ENCODE data around the gene RAPGEF3.

Gene RAPGEF3, protein sequence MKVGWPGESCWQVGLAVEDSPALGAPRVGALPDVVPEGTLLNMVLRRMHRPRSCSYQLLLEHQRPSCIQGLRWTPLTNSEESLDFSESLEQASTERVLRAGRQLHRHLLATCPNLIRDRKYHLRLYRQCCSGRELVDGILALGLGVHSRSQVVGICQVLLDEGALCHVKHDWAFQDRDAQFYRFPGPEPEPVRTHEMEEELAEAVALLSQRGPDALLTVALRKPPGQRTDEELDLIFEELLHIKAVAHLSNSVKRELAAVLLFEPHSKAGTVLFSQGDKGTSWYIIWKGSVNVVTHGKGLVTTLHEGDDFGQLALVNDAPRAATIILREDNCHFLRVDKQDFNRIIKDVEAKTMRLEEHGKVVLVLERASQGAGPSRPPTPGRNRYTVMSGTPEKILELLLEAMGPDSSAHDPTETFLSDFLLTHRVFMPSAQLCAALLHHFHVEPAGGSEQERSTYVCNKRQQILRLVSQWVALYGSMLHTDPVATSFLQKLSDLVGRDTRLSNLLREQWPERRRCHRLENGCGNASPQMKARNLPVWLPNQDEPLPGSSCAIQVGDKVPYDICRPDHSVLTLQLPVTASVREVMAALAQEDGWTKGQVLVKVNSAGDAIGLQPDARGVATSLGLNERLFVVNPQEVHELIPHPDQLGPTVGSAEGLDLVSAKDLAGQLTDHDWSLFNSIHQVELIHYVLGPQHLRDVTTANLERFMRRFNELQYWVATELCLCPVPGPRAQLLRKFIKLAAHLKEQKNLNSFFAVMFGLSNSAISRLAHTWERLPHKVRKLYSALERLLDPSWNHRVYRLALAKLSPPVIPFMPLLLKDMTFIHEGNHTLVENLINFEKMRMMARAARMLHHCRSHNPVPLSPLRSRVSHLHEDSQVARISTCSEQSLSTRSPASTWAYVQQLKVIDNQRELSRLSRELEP

DNA sequence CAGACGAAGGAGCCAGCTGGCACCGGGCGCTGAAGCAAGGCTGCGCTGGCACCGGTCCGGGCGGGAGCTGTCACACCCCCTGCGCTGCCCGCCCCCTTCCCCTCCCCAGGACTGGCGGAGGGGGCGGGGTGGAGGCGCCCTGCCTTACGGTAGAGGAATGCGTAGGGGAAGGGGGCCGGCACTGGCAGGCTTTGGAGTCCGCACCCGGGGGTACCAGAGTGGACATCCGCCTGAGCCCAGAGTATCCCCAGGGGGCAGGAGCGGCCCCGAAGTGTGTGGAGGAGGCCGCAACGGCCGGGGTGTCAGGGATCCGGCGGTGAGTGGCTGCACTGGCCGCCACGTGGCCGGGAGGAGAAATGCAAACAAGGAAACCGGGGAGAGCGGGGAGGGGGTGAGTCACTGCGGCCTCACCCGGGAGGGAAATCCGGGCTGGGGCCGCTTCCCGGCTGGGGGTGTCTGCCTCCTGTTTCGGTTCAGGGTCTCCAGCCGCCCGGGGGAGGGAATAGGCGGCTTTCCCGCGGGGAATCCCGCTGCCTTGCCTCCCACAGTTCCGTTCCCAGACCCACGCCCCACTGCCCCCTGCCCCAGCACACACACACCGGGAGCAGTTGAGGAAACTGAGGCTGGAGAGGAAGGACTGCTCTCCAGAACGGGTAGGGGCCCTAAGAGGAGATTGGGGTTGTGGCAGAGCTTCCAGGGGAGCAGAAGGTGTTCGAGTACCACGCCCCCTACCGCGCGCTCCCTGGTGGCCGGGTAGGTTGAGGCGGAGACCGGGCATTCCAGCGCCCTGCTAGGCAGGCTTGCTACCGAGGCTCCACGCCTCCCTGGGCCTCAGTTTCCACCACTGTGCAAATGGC lies at the start of gene RAPGEF3:
TSS of gene RAPGEF3 (minus strand) at position 47 of the 857 bp plus-strand sequence. CDS start 324 bp downstream, outside the sequence.
- peak; percentile 35 to 65 for DNase-seq (ENCODE audit: low read depth in 1 of 2, low spot score in 1 of 2)

DNA sequence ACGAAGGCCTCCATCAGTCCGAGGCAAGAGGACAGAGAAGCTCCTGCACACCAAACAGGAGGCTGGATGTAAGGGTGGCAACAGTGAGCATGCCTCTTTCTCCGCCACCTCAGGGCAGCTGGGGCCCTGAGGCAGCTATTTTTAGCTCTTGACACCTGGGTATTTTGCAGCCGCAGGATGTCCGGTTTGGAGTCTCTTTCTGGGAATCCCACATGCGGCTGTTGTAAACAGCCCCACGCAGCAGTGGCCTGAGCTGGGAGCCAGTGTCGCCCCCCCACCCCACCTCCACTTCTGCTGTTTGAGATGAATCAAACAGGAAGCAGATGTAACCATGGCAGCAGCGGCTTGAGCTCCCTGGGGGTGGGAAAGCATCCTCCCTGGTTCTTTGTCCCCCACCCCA lies 49.4 kb upstream of the RAPGEF3 start:
- DNase-seq (ENCODE audit: low read depth in 1 of 2, low spot score in 1 of 2) = peak in 1 of 2 donors; percentile 69

DNA sequence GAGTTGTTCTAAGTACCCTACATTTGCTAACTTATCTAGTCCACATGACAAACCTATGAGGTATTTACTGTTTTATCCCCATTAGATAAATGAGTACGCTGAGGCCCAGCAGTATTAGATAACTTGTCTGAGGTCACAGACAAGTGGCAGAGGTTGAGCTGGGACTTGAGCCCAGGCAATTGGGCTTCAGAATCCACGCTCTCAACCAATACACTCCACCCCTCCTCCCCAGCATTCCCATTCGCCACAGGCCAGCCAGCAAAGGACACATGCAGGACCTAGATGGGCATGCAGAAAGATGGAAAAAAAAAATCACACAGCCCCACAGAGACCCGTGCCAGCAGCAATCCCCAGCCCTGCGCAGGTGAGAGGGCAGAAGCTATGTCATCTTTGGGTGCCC lies 48.7 kb upstream of the RAPGEF3 start:
- DNase-seq (ENCODE audit: low read depth in 1 of 2, low spot score in 1 of 2) = no peak

DNA sequence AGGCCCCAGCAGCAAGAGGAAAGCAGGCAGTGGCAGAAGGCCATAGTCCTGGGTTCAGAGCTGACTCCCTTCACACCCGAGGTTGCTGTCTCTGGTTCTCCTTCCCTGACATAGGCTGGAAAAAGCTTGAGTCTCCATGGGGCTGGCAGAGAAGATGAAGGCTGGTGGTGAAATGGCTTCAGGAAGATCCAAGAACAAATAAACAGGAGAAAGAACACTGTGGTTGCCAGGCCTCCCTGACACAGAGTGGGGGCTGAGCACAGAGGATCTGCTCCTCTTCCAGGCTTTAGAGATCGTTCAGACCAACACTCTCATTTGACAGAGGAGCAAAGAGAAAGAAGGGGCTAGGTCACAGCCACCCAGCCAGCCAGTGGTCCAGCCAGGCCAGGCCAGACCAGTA lies 46.7 kb upstream of the RAPGEF3 start:
- DNase-seq (ENCODE audit: low read depth in 1 of 2, low spot score in 1 of 2) = no peak

DNA sequence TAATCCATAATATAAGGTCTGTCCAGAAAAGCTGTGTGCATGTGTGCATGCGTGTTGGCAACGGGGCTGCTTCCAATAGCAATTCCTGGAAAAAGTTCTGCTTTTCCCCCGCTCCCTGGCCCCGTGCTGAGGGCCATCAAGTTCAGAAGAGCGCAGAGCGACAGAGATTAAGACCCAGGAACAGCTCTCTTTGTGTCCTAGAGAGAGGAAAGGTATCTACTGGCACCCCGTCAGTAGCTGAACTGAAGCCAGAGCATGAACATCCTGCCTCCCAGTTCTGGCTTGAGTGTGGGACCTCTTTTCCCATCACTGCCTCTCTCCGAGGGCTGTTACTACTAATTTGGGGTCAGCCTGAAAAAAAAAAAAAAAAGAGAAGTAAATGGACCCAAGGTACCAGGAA lies 45.5 kb upstream of the RAPGEF3 start:
- no peak for DNase-seq (ENCODE audit: low read depth in 1 of 2, low spot score in 1 of 2)

DNA sequence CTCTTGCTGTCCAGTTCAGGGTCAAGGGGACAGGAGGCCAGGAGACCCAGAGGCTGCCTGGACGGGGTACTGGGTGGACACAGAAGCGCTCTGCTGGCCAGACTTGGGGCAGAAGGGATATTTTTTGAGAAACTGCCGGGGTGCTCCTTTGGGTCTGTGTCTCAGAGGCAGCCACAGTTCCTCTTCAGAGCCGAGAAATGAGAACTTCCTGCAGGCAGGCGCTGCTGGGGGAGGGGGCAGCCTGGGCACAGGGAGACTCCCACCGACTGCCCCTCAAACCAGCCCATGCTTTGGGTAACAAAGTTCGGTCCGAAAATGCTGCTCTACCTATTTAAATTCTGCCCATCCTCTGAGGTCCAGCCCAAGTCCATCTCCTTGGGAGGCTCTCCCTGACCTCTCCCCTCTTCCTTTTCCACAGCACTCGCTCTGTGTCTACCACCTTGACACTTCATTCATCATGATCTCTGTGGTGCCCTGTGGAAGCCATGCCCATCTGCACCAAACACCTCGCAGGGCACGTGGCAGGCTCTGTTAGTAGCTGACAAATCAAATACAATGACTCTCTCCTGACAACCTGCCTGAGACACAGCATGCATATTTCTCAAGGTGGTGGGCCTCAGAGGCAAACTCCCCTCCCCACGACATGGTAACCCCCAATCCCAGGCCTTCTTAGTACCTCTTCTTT lies 44.7 kb upstream of the RAPGEF3 start:
- no peak for DNase-seq (ENCODE audit: low read depth in 1 of 2, low spot score in 1 of 2)

DNA sequence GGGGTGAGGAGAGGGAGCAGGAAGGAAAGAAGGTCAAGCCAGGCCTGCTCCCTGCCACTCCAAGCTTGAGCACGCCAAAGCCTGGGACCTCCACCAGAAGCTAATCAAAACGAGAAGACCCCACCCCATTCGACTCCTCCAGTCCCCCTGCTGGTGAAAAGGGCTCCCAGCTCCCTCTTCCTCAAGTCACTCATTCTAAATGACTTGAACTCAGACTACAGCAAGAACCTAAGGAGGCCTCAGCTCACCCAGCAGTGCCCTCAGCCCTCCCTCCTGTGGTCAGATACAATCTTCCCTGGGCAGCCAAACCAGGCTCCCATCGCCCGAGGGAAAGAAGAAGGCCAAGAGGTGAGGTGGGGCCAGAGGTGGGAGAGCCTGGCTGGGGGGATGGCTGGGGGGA lies 43.6 kb upstream of the RAPGEF3 start:
- DNase-seq (ENCODE audit: low read depth in 1 of 2, low spot score in 1 of 2) = no peak

DNA sequence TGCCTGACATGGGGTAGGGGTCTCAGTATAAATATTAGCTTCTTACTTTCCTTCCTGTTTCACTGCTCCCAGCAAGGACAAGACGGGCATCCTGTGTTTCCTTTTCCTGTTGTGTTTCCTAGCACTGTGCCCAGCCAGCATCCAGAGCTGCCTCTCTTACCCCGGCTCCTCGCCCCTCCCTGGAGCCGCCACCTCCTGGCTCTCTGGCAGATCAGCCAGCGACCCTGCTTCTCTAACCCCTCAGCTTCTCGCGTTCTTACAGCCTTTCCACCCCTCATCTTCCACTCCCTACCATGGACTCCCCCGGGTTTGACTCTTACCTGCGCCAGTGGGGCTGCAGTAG lies 43.2 kb upstream of the RAPGEF3 start:
- DNase-seq (ENCODE audit: low read depth in 1 of 2, low spot score in 1 of 2) = no peak

DNA sequence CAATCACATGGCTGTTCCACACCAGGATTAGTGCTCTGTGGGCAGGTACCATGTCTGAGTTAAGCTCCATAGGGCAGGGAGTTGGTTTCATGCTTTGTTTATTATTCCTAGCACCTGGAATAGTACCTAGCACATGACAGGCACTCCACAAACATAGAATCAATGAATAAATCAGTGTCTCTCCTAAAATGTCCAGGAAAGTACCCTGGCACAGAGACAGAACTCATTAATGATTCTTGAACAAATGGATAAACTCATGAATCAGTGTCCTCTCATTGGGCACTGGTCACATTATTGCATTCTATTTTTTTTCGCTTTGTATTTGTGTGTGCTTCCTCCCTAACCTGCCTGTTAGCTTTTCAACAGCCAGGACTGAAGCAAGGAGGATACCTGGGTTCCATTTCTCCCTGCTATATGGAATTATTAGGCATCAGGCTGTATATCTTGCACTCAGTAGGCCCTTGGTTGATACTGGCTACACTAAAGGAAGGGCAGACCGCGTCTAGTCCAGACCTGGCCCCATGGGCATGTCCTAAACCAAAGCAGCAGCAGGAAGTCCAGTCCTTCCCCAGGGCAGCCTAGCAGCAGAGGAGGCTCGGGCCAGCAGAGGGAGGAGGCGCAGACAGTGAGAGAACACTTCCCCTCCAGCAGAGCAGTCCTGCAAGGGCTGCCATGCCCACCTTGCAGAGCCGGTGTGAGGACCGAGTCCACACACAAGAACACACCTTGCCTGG lies 42.7 kb upstream of the RAPGEF3 start:
- DNase-seq (ENCODE audit: low read depth in 1 of 2, low spot score in 1 of 2) = no peak

DNA sequence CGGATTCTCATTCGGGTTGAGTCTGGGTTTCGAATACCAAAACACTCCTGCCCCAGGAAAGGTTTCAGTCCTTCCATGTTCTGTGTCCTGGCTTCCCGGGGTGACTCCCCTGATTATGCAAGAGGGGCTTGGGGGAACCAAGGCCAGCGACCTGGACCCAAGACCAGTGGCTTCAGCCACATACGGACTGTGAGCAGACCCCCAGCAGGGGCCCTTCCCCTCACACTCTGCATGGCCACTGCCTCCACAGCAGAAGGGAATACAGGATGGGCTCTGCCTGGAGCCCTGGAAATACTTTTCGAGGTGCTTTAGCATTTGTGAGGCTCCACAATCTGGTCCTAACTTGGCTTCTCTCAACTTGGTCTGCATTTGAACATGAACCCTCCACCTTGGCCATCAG lies 41.9 kb upstream of the RAPGEF3 start:
- DNase-seq (ENCODE audit: low read depth in 1 of 2, low spot score in 1 of 2) = no peak

DNA sequence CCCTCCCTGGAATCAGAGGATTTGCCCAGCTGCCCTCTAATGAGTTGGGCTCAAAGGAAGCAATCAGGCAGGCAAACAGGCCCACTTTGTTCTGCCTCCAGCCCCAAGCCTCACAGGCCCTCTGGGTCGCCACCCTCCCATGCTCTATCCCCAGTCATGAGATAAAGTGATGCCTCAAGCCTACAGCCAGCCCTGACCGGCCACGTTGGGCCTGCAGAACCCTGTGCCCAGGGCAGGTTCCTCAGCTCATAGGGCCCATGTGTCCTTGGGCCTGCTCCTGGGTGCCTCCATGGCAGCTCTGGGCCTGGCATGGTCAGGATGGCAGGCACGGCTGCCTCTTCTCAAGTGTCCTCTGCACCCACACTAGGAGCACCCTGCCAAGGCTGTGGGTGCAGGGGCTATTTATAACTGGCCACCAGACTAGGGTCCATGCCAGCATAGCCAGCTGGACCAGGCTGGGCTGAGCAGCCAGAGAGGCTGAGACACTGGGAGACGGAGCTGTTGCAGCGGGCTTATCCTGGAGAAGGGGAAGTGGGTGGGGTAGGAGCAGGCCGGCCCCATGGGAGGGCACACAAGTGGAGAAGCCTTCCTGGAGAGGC lies 40.8 kb upstream of the RAPGEF3 start:
- no peak for DNase-seq (ENCODE audit: low read depth in 1 of 2, low spot score in 1 of 2)

DNA sequence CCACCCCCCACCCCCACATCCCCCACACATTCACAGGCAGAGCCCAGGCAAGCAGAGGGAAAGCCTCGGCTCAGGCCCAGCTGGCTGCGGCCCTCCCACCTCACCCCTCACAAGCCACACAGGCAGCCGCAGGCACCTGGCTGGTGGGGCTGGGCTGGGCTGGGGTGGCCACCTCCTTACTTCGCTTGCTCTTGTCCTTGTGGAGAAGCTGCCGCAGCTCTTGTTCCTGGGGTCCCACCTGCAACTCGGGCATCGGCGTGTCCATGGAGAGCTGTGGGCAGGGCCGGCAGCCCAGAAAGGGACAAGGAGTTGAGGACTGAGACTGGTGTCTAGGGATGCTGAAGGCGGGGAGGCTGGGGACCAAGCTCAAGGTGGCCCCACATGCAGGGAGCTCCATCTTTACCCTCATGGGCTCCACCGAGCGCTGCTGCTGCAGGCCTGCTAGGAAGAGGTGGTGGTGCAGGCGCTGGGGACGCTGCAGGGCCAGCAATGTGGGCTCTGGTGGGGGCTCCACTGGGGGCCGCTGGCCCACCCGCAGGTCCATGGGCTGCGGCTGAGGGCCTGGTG lies 39.8 kb upstream of the RAPGEF3 start:
- DNase-seq (ENCODE audit: low read depth in 1 of 2, low spot score in 1 of 2) = no peak

DNA sequence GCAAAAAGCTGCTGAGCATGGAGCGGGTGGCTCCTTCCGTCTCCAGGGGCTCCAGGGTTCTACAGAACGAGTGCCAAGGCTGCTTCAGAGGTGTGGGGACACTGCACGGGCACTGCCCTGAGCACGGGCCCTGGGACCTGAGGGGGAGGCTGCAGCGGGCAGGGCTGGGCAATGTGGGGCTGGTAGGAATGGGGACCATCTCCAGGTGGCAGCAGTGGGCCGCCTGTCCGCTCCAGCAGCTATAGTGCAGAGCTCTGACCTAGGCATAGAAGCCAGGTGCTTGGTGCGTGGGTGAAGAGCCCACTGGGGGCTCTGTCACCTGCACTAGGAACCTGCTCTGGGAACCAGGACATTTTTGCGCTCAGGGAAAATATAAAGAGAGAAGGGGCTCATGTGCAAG lies 38.8 kb upstream of the RAPGEF3 start:
- no peak for DNase-seq (ENCODE audit: low read depth in 1 of 2, low spot score in 1 of 2)

DNA sequence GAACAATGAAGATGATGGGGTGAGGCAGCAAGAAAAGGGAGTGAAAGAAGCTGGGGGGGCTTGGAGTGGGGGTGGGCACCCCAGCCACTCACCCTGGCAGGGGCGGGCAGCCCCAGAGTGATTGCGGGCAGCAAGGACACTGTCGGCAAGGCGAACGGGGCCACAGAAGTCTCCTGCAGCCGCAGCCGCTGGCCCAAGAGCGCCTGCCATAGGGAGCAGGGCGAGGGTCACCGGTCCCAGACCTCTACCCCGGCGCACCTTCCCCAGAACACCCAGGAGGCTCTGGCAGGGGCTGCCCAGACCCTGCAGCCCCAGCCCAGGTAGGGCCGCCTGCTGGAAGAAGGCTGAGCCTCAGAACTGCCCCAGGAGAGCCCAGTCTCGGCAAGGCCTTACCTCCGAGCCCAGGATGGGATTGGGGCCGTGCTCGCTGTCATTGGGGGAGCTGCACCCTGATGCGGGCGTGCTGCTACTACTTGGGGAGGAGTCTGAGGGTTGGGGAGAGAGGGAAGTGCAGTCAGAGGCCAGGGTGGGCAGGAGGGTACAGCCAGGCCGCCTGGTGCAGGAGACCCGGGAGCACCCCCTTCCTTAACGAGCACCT lies 37.2 kb upstream of the RAPGEF3 start:
- DNase-seq (ENCODE audit: low read depth in 1 of 2, low spot score in 1 of 2) = no peak

DNA sequence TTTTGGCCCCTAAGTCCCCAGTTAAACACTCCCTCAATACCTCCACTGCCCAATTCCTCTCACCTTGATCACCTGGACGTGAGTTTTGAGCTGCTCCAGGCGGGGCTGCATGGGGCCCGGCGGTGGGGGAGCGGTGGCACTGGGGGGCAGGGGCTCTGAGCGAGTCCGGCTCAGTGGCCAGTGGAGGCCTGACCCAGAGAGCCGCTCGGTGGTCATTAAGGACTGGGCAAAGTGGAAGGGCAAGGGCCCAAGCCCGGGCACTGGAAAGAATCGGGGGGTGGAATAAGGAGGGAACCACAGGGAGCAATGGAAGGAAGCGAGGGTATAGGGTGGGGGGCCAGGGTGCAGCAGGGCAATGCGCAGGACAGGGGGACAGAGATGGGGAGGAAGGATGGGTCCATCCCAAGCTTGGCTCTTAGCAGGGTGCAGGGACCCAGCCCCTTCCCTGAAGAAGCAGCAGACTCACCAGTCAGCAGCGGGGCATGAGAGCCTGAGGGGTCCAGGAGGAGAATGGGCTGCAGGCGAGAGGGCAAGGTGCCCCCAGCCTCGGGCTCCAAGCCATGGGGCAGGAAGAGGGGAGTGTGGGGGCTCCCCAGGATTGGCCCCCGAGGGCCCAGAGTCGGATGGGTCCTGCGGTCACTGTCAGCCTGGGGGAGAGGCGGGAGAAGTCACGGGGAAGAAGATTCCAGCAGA lies 36.6 kb upstream of the RAPGEF3 start:
- no peak for DNase-seq (ENCODE audit: low read depth in 1 of 2, low spot score in 1 of 2)

DNA sequence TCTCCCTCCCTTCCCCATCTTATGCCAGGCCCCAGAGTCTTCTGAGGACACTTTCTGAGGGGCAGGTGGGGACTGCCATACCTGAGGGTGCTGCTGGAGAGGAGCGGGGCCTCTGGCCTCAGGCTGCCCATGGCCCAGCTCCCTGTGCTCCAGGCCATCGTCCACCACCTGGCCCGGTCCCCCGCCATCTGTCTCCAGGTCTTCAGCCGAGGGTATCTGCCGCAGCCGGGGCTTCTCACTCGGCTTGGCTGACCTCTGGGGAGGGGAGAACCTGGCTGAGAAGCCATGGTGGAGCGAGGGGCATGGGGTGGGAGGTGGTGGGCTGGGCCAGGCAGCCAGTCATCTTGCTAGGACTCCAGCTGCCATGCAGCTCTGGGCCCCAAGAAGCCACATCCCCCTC lies 36.0 kb upstream of the RAPGEF3 start:
- DNase-seq (ENCODE audit: low read depth in 1 of 2, low spot score in 1 of 2) = no peak

DNA sequence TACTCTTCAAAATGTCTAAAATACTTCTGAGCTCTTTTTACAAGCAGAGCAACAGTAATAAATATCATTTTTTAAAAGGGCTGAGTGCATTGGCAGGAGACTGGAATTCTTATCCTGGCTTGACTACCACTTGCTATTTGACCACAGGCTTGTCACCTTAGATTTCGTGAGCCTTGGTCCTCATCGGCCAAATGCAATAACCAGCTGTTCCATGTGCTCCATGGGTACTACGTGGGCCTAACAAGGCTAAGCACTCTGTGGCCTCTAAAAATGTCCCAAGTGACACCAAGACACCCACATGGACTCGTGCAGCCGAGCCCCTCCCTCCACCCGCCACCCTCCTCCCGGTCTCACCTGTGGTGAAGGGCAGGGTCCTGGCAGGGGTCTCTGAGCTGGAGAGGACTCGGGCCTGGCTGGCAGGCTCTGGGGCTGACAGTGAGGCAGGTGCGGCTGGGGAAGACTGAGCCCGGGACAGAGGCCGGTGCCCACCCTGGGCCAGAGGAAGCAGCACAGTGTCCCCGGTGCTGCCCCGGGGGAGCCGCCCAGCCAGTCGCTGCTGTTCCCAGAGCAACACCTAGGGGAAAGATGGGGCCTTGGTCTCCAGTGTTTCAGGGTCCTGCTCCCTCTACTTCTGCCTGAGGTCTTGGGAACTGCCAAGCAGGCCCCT lies 34.5 kb upstream of the RAPGEF3 start:
- no peak for DNase-seq (ENCODE audit: low read depth in 1 of 2, low spot score in 1 of 2)

DNA sequence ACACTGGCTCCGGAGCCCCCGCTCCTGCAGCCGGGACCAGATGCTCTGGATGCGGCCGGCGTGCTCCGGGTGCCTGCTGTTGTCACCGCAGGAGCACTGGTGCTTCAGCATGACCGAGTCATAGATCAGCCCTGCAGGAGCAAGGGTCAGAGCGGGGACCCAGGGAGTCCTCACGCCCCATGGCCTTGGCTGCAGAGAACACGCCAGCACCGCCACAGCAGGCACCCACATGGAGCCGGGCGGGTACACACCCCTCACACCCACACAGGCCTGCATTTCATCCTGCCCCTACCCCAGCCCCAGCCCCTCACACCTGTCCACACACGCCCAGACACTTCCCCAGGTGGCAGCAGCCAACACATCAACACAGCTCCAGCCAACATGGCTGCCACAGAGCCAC lies 33.2 kb upstream of the RAPGEF3 start:
- DNase-seq (ENCODE audit: low read depth in 1 of 2, low spot score in 1 of 2) = no peak

All from activated CD4-positive, alpha-beta T cell treated with anti-CD3 and anti-CD28 coated beads, Interleukin-2, amount 50 U/mL, for 24 hours (primary cell).